Activated CD4-positive, alpha-beta T cell treated with anti-CD3 and anti-CD28 coated beads, Interleukin-2, Interleukin-6, amounts not matched to agents 100 ng/mL and 50 ng/mL, durations not matched to agents 16 hours and 8 hours (primary cell): ENCODE measurements around the gene HOXA2.

ENCODE experiments used
- DNase-seq: peaks from one replicate; pipeline ENCODE4 v3.0.0-alpha.2; 2020

Gene HOXA2

DNA sequence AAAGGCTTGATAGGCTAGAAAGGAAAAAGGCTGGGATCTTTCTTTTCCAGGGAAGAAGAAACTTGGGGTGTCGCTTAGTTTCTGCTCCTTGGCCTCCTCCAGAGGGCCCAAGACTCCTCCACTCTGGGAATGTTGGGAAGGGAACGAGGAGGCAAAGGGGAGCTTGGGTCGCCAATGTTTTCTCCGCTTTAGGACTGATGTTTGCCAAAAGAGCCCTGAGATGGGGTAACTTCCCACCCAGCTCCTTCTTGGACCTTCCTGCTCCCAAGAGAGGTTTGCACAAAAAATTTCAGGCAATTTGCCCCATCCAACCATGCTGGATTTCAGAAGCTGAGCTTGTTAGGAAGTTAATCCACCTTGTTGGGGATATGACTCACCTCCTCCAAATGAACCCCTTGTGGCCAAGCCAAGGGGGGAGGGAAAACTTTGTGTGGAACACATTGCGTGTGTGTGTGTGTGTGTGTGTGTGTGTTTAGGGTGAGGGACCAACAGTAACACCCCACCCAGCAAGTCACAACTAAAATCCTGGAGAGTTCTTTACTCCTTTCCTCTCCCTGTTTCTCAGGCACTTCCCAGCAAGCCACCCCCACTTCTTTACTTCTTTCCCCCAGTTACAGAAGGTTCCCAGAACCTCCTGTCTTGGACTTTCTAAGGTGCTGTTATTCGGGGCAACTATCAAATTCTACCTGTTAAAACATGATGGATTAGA, 8.7 kb upstream of the HOXA2 start:
- no peak for DNase-seq

- DNase-seq: no peak
Measured at GRCh38 chr7:27110186-27111031, 7.9 kb upstream of the HOXA2 start.

DNA sequence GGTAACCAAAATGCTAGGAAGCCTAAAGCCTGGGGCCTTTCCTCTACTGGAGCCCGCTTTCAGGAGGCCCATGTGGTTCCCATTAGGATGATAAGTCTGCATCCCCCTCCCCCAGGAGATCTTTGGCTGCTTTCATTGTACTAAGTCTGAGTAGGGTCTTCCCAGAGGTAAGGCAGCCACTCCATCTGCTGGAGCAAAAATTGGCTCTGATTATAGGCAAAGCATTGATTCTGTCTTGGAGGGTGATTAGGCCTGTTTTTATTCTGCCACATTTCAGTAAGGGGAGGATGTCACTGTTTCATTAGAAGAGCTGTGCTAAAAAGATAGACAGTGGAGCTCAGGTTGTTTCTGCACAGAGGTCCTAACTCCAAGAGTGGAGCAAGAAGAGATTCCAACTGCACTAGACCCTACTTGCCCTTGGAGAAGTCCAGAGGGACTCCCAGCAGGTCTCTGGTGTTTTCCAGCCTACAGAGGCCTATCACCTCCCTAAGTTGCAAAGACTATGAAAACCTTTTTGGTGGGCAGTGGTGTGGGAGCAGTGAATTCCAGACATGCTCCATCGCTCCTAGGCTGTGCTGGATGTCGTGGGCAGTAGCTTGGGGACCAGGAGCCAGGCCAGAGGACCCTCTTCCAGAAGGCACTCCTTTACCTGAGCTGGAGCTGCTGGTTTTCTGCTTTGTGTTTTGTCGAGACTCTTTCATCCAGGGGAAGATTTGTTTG, 7.1 kb upstream of the HOXA2 start:
- DNase-seq: no peak

GRCh38 chr7:27108390-27109127, 6.1 kb upstream of the HOXA2 start:
- DNase-seq: no peak

- no peak for DNase-seq
Measured at GRCh38 chr7:27107391-27108381, 5.2 kb upstream of the HOXA2 start.

DNA sequence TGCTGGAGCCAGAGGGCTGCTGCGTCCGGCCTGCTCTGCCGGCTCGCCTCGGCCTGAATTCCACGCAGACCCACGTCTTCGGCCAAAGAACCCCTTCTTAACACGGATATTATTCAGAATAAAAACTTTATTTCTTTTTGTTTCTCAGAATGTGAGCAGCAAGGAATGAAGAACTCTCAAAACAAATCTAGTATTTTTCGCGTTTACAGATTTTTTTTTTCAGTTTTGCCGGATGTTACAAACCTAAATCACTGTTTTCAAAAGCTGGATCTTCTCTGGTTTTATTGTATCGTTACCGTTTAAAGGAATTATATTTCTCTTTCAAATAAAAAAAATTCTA, 4.4 kb upstream of the HOXA2 start:
- DNase-seq: no peak

- no peak for DNase-seq
Measured at GRCh38 chr7:27106181-27106900, 3.9 kb upstream of the HOXA2 start.

- DNase-seq: no peak
Measured at GRCh38 chr7:27105301-27106031, 3.0 kb upstream of the HOXA2 start.

- no peak for DNase-seq
Measured at GRCh38 chr7:27104341-27105058, 2.0 kb upstream of the HOXA2 start.

- no peak for DNase-seq
Measured at GRCh38 chr7:27103489-27104226, 1.2 kb upstream of the HOXA2 start.

- DNase-seq: no peak
Measured at GRCh38 chr7:27101957-27102580, 414 bp downstream of the HOXA2 start.

DNA sequence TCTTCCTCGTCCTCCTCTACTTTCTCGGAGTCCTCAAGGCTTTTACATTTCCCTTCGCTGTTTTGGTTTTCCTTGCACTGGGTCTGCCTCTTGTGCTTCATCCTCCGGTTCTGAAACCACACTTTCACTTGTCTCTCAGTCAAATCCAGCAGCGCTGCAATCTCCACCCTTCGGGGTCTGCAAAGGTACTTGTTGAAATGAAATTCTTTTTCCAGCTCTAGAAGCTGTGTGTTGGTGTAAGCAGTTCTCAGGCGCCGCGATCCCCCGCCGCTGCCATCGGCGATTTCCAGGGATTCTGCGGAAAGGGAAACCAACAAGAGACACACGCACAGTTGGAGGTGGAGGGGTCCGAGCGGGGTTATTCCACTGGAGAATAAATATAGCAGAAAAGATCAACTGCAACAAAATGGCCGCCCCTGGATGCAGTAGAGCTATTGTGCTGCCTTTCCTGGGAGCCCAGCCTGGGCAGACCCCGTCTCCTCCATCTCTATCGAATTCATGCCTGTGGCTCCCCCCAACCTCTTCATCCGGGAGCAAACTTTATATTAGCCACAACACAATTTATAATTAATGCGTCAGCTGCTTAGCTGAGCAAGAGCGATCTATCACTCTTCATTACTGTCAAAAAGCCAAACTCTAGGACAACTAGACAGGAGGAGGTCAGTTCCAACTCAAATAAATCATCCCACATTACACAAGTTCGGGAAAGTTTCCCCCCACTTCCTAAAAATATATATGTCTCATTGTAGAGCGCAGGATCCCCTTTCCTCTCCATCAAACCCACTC, 1.1 kb downstream of the HOXA2 start:
- DNase-seq: no peak

DNA sequence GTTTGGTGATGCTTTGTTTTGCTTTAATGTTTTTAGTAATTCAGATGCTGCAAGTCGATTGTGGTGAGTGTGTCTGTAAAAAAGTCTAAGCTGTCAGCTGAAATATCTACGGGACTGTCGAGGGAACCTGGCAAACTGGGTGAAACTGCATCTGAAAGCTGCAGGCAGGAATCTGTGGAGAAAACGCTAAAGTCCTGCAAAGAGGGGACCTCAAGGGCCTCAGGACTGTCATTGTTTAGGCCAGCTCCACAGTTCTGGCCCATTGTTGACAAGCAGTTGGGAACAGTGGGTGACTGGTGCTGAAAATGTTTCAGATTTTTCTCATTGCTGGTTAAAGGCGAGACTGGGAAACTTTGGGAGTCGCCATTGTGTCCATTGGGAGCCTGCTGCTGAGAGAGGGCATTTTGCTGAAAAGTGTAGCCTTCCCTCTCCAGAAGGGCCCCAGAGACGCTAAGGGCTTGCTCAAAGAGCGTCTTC, 1.8 kb downstream of the HOXA2 start:
- no peak for DNase-seq

GRCh38 chr7:27099453-27100370, 2.8 kb downstream of the HOXA2 start:
- no peak for DNase-seq

- no peak for DNase-seq
Measured at GRCh38 chr7:27098578-27099451, 3.7 kb downstream of the HOXA2 start.
